GM18868 (cell line): Measurements from ENCODE around the gene ANKRD33B.
"Not testable (repeated sequence)": the region's sequence is repeated elsewhere in the genome, so short reads cannot be mapped to it uniquely, and the experiment has no call there.

ENCODE experiments used
- ATAC-seq: cut with Tn5 transposase; IDR thresholded peaks from one replicate; pipeline ENCODE4 v1.9.1; 2021; ENCODE audit warnings: mild to moderate bottlenecking, moderate library complexity; ENCODE audit not compliant: unreplicated experiment

ANKRD33B gene

GRCh38 chr5:10633271-10634049 is 69.6 kb downstream of the ANKRD33B start:
- no peak for ATAC-seq

- no peak for ATAC-seq
Measured at GRCh38 chr5:10634050-10634449, 70.2 kb downstream of the ANKRD33B start.

- no peak for ATAC-seq
Measured at GRCh38 chr5:10634562-10634961, 70.7 kb downstream of the ANKRD33B start.

- ATAC-seq = peak; percentile 71
Measured at GRCh38 chr5:10635257-10635866, 71.5 kb downstream of the ANKRD33B start.

- ATAC-seq = peak; percentile 17
Measured at GRCh38 chr5:10635867-10636350, 72.0 kb downstream of the ANKRD33B start.

GRCh38 chr5:10636363-10637142 is 72.7 kb downstream of the ANKRD33B start:
- no peak for ATAC-seq

DNA sequence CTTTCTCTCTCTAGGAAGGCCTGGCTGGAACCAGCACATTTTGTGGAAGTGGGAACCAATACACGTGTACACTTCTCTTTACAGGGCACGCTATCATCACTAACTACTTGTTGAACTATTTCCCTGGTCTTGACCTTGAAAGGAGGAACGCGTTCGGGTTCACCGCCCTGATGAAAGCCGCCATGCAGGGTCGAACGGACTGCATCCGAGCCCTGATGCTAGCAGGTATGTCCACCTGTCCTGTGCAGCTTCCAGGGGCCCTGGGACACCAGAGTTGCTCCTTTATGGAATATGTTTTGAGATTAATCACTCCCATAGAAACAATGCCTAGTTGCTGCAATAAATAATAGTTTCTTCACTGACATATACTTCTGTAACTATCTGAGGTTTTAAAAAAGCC is 74.1 kb downstream of the ANKRD33B start:
- no peak for ATAC-seq

DNA sequence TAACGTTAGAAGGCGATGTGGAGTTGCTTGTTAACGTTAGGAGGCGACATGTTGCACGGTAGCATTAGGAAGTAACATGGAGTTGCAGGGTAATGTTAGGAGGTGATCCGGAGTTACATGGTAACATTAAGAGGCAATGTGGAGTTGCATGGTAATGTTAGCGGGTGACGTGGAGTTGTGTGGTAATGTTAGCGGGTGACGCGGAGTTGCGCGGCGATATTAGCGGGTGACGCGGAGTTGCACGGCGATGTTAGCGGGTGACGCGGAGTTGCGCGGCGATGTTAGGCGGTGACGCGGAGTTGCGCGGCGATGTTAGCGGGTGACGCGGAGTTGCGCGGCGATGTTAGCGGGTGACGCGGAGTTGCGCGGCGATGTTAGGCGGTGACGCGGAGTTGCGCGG is 74.9 kb downstream of the ANKRD33B start:
- ATAC-seq = not testable (repeated sequence)

DNA sequence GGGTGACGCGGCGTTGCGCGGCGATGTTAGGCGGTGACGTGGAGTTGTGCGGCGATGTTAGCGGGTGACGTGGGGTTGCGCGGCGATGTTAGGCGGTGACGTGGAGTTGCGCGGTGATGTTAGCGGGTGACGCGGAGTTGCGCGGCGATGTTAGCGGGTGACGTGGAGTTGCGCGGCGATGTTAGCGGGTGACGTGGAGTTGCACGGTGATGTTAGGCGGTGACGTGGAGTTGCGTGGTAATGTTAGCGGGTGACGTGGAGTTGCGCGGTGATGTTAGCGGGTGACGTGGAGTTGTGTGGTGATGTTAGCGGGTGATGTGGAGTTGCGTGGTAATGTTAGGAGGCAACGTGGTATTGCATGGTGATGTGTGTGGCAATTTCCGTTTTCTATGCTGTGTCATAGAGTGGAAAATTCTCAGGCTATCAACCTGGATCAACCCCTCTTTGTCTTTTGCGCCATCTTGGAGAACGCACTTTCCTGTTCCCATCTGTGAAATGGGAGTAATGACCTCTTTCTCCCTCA is 76.0 kb downstream of the ANKRD33B start:
- ATAC-seq = no peak

GRCh38 chr5:10642367-10642766 is 78.5 kb downstream of the ANKRD33B start:
- no peak for ATAC-seq

DNA sequence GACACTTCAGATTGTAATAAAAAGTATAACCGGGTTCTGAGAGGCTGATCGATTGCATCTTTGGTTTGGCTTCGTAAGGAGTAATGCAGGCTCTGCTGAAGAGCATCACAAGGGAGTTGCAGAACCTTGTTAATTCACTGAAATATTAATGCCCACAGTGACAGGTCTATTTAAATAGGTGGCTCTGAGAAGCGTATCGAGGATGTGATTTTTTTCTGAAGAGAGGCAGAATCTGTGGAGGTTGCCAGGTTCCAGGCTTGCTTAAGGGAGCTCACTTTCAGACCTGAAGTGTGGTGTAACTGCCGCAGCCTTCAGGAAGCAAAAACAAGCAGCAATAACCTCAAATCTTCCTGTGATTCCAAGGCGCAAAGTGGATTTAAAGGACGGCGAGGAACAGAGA is 80.3 kb downstream of the ANKRD33B start:
- no peak for ATAC-seq

- ATAC-seq = peak; percentile 65
Measured at GRCh38 chr5:10645146-10645545, 81.3 kb downstream of the ANKRD33B start.

- ATAC-seq = peak; percentile 20
Measured at GRCh38 chr5:10645671-10646070, 81.8 kb downstream of the ANKRD33B start.

- no peak for ATAC-seq
Measured at GRCh38 chr5:10647640-10648039, 83.8 kb downstream of the ANKRD33B start.

- ATAC-seq = no peak
Measured at GRCh38 chr5:10648806-10649665, 85.2 kb downstream of the ANKRD33B start.

GRCh38 chr5:10649666-10650380 is 86.0 kb downstream of the ANKRD33B start:
- ATAC-seq = no peak

DNA sequence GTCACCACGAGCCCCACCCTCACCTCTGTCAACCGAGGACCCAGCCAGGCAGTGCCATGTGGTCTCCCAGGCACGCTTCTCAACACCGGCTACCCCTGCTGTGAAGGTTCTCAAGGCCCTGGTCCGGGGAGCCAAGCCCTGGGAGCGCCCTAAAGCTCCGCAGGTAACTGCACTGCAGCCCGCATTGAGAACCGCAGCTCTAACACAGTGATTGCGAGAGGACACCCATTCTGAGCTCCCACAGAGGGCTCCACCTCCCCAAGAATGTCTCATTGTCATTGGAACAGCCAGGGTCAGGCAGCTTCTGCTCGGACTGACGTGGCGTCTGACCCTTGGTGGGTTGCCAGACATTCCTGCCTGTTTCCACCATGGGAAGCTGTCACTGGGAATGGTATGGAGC is 88.3 kb downstream of the ANKRD33B start:
- no peak for ATAC-seq

DNA sequence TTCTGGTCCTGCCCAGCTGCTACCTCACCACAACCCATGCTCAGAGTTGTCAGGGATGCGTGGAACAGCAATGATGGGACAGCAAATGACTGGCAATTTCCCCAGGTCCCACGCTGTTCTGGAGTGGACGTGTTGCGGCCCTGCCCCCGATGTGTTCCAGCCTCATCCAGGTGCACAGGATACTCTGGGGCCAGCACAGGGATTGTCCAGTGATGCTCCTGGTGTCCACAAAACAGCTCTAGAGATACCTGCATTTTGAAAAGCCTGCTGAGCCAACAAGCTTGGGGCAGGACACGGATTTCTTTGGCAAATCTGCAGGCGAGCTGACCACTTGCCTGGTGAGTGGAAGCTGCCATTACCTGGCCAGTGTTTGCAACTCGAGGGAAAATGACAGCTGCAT is 88.7 kb downstream of the ANKRD33B start:
- no peak for ATAC-seq

- no peak for ATAC-seq
Measured at GRCh38 chr5:10653043-10653442, 89.2 kb downstream of the ANKRD33B start.
